ENCODE results near the gene CSNK1G1.

- TF ChIP-seq EZH2 (IDR thresholded peaks at IDR 0.05; ENCODE audit: insufficient read depth, low read length) (no peak), CTCF (IDR thresholded peaks at IDR 0.05; ENCODE audit: insufficient read depth, low read depth, low read length) (no peak)
Measured at GRCh38 chr15:64305261-64305660, 50.7 kb downstream of the CSNK1G1 start.
